GM13976 (cell line): ENCODE measurements around the gene NLGN1.

Experiments
- DNase-seq: peaks from one replicate; pipeline ENCODE4 v3.0.0; 2012; ENCODE audit warnings: low spot score
- in situ Hi-C: fragments of 300-500 bp; cut with MboI; formaldehyde crosslinking; loops from one replicate; pipeline ENCODE4 v1.12.0; 2022; ENCODE audit warnings: low sequenced_read_pairs, mixed read lengths, inconsistent platforms; ENCODE audit not compliant: unreplicated experiment
- TF ChIP-seq, protein P1 (sequence below): IDR thresholded peaks from 2 replicates; pipeline ENCODE4 v1.5.1; 2012; ENCODE audit warnings: borderline replicate concordance, mild to moderate bottlenecking; ENCODE audit not compliant: insufficient read depth; ENCODE audit errors: extremely low read depth, missing control alignments, control extremely low read depth

Gene NLGN1

DNA sequence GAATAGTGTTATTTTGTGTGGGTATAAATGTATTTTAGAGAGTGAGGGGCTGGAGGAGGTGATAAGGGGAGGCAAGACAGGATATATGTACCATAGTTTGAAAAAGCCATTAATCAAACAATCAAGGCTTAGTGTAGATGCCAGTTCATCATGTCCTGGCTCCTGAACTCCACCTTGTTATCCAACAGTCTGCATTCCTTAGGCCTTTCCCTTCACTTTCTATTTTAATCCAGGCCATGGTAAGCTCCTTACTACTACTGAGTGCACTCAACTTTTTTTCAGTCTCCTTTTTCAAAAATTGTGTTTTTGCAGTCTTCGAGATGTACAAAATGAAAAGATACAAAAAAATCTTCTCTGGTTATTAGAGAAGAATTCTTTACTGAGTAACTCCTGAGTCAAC, 761.1 kb downstream of the NLGN1 start:
- no peak for DNase-seq
- in situ Hi-C loops = no loop called here
- TF ChIP-seq, protein P1, sequence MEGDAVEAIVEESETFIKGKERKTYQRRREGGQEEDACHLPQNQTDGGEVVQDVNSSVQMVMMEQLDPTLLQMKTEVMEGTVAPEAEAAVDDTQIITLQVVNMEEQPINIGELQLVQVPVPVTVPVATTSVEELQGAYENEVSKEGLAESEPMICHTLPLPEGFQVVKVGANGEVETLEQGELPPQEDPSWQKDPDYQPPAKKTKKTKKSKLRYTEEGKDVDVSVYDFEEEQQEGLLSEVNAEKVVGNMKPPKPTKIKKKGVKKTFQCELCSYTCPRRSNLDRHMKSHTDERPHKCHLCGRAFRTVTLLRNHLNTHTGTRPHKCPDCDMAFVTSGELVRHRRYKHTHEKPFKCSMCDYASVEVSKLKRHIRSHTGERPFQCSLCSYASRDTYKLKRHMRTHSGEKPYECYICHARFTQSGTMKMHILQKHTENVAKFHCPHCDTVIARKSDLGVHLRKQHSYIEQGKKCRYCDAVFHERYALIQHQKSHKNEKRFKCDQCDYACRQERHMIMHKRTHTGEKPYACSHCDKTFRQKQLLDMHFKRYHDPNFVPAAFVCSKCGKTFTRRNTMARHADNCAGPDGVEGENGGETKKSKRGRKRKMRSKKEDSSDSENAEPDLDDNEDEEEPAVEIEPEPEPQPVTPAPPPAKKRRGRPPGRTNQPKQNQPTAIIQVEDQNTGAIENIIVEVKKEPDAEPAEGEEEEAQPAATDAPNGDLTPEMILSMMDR = no peak

DNA sequence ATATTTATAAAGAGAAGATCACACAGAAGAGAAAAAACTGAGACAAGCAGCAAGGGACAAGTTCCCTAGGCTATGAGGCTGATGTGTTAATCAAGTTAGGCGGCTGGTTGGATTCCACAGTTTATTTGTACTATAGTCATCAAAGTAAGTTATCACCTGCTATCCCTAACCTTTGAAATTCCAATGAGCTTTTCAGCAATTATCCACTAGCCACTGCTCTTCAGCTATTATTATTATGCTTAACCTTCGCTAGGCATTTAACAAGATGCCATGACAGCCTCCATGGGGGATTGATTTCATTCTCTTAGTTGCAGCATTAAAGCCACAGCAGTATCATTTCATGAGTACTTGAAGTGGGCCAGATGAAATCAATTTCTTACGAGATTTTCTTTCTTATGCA, 762.1 kb downstream of the NLGN1 start:
- DNase-seq = no peak
- TF ChIP-seq, protein P1 = no peak
- in situ Hi-C loops = no loop called here

DNA sequence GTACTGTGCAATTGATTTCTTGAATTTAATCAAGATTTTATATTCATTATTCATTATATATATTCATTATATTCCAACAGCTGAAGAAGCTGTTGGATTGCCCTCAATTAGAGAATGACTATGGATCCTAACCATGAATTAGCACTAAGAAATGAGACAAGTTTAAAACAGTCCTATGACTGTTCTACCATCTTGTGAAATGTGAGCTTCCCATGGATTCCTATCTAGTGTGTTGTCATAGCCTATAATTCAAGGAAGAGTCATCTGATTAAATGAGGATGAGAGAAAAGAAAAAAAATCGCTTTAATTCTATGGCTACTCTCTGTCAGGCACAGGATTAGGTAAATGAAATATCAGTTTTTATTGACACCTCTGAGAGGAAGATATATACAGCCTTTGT, 765.0 kb downstream of the NLGN1 start:
- TF ChIP-seq, protein P1 = no peak
- no peak for DNase-seq
- in situ Hi-C loops = no loop called here

DNA sequence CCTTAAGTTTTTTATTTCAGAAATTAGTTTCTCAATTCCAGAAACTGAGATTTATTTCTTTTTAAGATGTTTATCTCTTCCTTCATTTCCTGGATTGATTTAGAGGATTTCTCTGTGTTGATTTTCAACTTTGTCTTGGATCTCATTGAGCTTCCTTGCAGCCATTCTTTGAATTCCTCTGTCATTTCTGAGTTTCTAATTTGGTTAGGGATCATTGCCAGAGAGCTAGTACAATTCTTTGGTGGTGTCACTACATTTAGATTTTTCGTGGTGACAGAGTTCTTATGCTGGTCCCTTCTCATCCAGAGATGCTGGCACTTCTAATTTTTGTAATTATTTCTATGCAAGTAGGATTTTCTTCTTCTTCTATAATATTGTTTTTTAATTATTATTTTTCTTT, 770.5 kb downstream of the NLGN1 start:
- DNase-seq = no peak
- in situ Hi-C loops = no loop called here
- TF ChIP-seq, protein P1 = no peak

DNA sequence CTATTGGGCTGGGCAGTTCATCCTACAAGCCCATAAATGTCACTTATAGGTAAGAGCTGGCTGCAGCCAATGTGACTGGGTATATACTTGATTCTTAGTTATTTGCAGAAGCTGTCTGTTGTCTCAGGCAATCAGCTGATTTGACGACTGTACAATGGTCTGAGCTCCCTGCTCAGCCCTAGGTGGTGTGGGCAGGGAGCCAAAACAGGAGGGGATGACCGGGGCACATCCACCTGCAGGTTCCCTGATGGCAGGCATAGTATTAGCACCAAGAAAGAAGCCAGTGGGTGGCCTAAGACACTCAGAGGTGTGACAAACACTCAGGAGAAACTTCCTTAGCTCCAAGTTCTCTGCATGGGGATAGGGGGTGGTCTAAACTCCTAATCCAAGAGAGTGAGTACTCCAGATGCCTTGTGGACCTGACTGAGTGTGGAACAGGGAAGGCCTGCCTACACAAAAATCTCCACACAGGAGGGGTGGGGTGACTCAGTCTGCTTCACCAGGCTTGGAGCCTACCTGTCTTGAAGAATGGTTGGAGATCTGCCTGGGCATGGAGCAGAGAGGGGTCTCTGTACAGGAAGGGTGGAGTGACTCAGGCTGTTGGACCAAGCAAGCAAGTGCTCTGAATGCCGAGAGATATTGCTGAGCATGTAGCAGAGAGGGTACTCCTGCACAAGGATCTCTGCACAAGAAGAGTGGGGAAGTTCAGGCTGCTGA, 771.2 kb downstream of the NLGN1 start:
- TF ChIP-seq, protein P1 = no peak
- DNase-seq = no peak
- in situ Hi-C loops = no loop called here

DNA sequence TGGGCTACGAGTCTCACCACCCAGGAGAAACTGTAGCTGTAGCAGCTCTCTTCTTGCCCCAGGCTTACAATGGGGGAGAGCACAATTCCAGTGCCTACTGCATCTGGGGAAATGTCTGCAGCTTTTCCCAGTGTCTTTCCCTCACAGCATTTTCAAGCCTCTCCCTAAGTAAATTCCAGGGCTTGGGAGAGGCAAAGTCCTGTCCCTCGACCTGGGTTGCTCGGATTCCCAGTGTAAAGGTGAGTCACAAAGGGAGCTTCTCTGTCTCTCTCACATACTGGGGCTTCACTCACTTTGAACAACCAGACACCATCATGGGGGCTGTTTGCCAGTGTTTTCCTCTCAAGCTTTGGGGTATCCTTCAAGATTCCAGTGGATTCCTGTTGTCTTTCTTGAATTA, 772.2 kb downstream of the NLGN1 start:
- TF ChIP-seq, protein P1 = no peak
- in situ Hi-C loops = no loop called here
- no peak for DNase-seq

DNA sequence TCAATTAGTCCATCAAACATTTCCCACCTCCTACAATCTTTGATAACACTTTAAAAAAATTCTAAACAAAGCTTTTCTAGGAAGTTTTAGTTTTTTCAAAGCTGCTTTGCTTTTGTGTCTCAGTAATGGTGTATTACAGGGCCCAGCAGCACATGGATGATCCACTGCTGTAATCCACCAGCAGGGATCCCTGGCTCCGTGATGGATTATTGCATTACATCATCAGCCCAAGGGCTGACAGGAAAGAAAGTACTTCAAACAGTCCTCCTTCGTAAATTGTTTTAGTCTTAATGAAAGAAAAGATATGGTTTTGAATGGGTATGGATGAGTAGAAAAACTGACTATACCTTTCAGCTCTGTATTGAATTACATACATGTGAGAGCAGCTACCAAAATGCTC, 772.7 kb downstream of the NLGN1 start:
- in situ Hi-C loops = no loop called here
- DNase-seq = no peak
- TF ChIP-seq, protein P1 = no peak
